ENCODE measurements around the gene LGALS8.

Gene LGALS8

GRCh38 chr1:236535662-236536161, 11.9 kb downstream of the LGALS8 start:
- no peak for DNase-seq (ENCODE audit: low spot score)
- in situ Hi-C loops (cut with MboI; ENCODE audit: low pct_unique_long_range_greater_than_20kb, low sequenced_read_pairs, unreplicated experiment), result no loop called here
- TF ChIP-seq CTCF (IDR thresholded peaks at IDR 0.05; ENCODE audit: extremely low read depth, insufficient read depth, missing control alignments), result no peak

- no peak for DNase-seq (ENCODE audit: low spot score)
- TF ChIP-seq CTCF (IDR thresholded peaks at IDR 0.05; ENCODE audit: extremely low read depth, insufficient read depth, missing control alignments), result no peak
- in situ Hi-C loops (cut with MboI; ENCODE audit: low pct_unique_long_range_greater_than_20kb, low sequenced_read_pairs, unreplicated experiment), result no loop called here
These were observed 12.8 kb downstream of the LGALS8 start for GRCh38 chr1:236536540-236536939.

- in situ Hi-C loops (cut with MboI; ENCODE audit: low pct_unique_long_range_greater_than_20kb, low sequenced_read_pairs, unreplicated experiment), result no loop called here
- DNase-seq (ENCODE audit: low spot score), result no peak
- no peak for TF ChIP-seq CTCF (IDR thresholded peaks at IDR 0.05; ENCODE audit: extremely low read depth, insufficient read depth, missing control alignments)
These were observed 17.2 kb downstream of the LGALS8 start for GRCh38 chr1:236540813-236541465.

GRCh38 chr1:236541710-236542109, 17.9 kb downstream of the LGALS8 start:
- in situ Hi-C loops (cut with MboI; ENCODE audit: low pct_unique_long_range_greater_than_20kb, low sequenced_read_pairs, unreplicated experiment), result no loop called here
- no peak for TF ChIP-seq CTCF (IDR thresholded peaks at IDR 0.05; ENCODE audit: extremely low read depth, insufficient read depth, missing control alignments)

GRCh38 chr1:236543065-236543669, 19.4 kb downstream of the LGALS8 start:
- in situ Hi-C loops (cut with MboI; ENCODE audit: low pct_unique_long_range_greater_than_20kb, low sequenced_read_pairs, unreplicated experiment), result no loop called here
- DNase-seq (ENCODE audit: low spot score), result no peak
- no peak for TF ChIP-seq CTCF (IDR thresholded peaks at IDR 0.05; ENCODE audit: extremely low read depth, insufficient read depth, missing control alignments)

More at GRCh38 chr1:236541710-236542109, 17.9 kb downstream of the LGALS8 start:
- no peak for DNase-seq (ENCODE audit: low spot score)

GRCh38 chr1:236545621-236546169, 21.9 kb downstream of the LGALS8 start:
- DNase-seq (ENCODE audit: low spot score), result no peak
- in situ Hi-C loops (cut with MboI; ENCODE audit: low pct_unique_long_range_greater_than_20kb, low sequenced_read_pairs, unreplicated experiment), result no loop called here
- no peak for TF ChIP-seq CTCF (IDR thresholded peaks at IDR 0.05; ENCODE audit: extremely low read depth, insufficient read depth, missing control alignments)
